Measurements from ENCODE around the gene PCNX2. TPM values are rescaled to one million over a fixed set of nuclear protein-coding genes. Genes with fewer than 3 reads are reported as not detected.

PCNX2 gene
- total and polyA plus RNA-seq, 2 experiments from 2014 or later = 42.9 to 88.3 TPM

DNA sequence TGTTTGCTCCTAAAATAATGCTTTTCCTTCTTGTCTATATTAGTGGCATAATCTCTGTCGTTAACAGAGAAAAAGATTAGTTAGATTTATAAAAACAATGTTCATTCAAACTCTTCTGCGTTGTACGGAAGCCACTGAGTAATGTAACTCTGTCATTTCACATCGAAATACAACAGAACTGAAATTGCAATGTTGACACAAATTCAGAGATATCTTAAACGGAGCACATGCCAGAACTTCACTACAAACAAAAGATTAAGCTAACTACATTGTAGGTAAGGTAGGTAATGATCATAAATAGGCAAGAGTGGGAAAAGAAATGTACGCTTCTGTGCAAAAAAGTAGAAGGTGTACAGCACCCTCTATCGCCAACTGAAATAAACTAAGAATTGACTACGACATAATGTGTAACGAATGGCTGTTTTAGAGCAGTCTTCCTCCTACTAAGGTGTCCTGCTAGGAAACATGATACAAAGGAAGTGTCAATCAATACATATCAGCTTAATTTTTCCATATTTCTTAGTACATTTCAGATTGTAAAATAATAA is 56.6 kb downstream of the PCNX2 start (continued):
- TF ChIP-seq, protein P1, sequence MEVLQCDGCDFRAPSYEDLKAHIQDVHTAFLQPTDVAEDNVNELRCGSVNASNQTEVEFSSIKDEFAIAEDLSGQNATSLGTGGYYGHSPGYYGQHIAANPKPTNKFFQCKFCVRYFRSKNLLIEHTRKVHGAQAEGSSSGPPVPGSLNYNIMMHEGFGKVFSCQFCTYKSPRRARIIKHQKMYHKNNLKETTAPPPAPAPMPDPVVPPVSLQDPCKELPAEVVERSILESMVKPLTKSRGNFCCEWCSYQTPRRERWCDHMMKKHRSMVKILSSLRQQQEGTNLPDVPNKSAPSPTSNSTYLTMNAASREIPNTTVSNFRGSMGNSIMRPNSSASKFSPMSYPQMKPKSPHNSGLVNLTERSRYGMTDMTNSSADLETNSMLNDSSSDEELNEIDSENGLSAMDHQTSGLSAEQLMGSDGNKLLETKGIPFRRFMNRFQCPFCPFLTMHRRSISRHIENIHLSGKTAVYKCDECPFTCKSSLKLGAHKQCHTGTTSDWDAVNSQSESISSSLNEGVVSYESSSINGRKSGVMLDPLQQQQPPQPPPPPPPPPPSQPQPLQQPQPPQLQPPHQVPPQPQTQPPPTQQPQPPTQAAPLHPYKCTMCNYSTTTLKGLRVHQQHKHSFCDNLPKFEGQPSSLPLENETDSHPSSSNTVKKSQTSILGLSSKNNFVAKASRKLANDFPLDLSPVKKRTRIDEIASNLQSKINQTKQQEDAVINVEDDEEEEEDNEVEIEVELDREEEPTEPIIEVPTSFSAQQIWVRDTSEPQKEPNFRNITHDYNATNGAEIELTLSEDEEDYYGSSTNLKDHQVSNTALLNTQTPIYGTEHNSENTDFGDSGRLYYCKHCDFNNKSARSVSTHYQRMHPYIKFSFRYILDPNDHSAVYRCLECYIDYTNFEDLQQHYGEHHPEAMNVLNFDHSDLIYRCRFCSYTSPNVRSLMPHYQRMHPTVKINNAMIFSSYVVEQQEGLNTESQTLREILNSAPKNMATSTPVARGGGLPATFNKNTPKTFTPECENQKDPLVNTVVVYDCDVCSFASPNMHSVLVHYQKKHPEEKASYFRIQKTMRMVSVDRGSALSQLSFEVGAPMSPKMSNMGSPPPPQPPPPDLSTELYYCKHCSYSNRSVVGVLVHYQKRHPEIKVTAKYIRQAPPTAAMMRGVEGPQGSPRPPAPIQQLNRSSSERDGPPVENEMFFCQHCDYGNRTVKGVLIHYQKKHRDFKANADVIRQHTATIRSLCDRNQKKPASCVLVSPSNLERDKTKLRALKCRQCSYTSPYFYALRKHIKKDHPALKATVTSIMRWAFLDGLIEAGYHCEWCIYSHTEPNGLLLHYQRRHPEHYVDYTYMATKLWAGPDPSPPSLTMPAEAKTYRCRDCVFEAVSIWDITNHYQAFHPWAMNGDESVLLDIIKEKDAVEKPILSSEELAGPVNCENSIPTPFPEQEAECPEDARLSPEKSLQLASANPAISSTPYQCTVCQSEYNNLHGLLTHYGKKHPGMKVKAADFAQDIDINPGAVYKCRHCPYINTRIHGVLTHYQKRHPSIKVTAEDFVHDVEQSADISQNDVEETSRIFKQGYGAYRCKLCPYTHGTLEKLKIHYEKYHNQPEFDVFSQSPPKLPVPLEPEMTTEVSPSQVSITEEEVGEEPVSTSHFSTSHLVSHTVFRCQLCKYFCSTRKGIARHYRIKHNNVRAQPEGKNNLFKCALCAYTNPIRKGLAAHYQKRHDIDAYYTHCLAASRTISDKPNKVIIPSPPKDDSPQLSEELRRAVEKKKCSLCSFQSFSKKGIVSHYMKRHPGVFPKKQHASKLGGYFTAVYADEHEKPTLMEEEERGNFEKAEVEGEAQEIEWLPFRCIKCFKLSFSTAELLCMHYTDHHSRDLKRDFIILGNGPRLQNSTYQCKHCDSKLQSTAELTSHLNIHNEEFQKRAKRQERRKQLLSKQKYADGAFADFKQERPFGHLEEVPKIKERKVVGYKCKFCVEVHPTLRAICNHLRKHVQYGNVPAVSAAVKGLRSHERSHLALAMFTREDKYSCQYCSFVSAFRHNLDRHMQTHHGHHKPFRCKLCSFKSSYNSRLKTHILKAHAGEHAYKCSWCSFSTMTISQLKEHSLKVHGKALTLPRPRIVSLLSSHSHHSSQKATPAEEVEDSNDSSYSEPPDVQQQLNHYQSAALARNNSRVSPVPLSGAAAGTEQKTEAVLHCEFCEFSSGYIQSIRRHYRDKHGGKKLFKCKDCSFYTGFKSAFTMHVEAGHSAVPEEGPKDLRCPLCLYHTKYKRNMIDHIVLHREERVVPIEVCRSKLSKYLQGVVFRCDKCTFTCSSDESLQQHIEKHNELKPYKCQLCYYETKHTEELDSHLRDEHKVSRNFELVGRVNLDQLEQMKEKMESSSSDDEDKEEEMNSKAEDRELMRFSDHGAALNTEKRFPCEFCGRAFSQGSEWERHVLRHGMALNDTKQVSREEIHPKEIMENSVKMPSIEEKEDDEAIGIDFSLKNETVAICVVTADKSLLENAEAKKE (CRISPR knock-in tag; IDR thresholded peaks at IDR 0.05) = no peak
- TF ChIP-seq STAT1 (IDR thresholded peaks at IDR 0.05; ENCODE audit: unreplicated experiment) (no peak), NANOG (IDR thresholded peaks at IDR 0.05; ENCODE audit: borderline replicate concordance) (no peak), EZH2phosphoT487 (IDR thresholded peaks at IDR 0.05; ENCODE audit: unreplicated experiment) (no peak)

DNA sequence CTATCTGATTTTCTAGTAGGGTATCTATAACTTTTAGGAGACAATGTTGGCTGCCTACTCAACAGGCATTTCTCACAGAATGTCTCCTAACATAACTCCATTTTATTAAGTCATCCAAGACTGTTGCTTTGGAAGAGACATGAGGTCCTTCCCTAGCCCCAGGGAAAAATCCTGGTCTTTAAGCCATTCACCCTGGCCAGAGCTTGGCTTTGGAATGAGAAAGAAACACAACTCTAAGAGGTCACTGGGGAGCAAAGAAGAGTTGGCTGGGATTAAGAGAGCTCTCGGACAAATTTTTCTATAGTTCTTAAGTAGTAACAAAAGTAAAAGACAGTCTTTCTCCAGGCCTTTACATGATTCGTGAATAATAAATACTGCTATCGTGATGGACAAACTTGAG is 57.9 kb downstream of the PCNX2 start:
- H3F3A ChIP-seq (replicated peaks; ENCODE audit: low read depth) = no peaks in the 10 kb centered on the region
- H4K20me1 ChIP-seq (replicated peaks; ENCODE audit: insufficient read depth) = peaks cover 3% of the 10 kb centered on the region
- Mint-ChIP-seq H3K36me3 (ENCODE audit: low read depth) (peaks cover 62% of the 10 kb centered on the region), H3K4me3 (no peak overlapping the region), H3K9me3 (no peaks in the 10 kb centered on the region), H3K27ac (peak overlapping the region; percentile 53; the same call in 1 of the 2 replicates), H3K4me1 (peaks cover 7% of the 10 kb centered on the region; the same call in 2 of the 3 replicates), H3K27me3 (ENCODE audit: insufficient read depth, low read depth, poor library complexity) (peaks cover 1% of the 10 kb centered on the region)
- no peaks in the 10 kb centered on the region for H3K27me3 ChIP-seq (ENCODE audit: insufficient read depth)
- DNase-seq (ENCODE audit: low spot score) (no peak), ATAC-seq (no peak)
- no peaks in the 10 kb centered on the region for H3K4me1 ChIP-seq (ENCODE audit: insufficient read depth)
- no peak overlapping the region for H3K27ac ChIP-seq (ENCODE audit: low read depth)
- H3K4me2 ChIP-seq = no peak overlapping the region
- H3K9me2 ChIP-seq (ENCODE audit: insufficient read depth) = no peaks in the 10 kb centered on the region
- H2AFZ ChIP-seq = no peak overlapping the region
- peaks cover 27% of the 10 kb centered on the region; the same call in 1 of the 2 replicates for H3K36me3 ChIP-seq (ENCODE audit: insufficient read depth)
- no peaks in the 10 kb centered on the region for H3K79me2 ChIP-seq (replicated peaks; ENCODE audit: insufficient read depth)
- no peak overlapping the region for H3K4me3 ChIP-seq
- TF ChIP-seq EZH2 (IDR thresholded peaks at IDR 0.05; ENCODE audit: low read depth, unreplicated experiment) (no peak), ZNF114 (CRISPR knock-in tag; IDR thresholded peaks at IDR 0.05) (no peak), STAT1 (IDR thresholded peaks at IDR 0.05; ENCODE audit: unreplicated experiment) (no peak), CREB1 (CRISPR knock-in tag; IDR thresholded peaks at IDR 0.05; ENCODE audit: low read depth) (no peak), JUNB (IDR thresholded peaks at IDR 0.05; ENCODE audit: unreplicated experiment) (no peak)
- TF ChIP-seq, protein P2, sequence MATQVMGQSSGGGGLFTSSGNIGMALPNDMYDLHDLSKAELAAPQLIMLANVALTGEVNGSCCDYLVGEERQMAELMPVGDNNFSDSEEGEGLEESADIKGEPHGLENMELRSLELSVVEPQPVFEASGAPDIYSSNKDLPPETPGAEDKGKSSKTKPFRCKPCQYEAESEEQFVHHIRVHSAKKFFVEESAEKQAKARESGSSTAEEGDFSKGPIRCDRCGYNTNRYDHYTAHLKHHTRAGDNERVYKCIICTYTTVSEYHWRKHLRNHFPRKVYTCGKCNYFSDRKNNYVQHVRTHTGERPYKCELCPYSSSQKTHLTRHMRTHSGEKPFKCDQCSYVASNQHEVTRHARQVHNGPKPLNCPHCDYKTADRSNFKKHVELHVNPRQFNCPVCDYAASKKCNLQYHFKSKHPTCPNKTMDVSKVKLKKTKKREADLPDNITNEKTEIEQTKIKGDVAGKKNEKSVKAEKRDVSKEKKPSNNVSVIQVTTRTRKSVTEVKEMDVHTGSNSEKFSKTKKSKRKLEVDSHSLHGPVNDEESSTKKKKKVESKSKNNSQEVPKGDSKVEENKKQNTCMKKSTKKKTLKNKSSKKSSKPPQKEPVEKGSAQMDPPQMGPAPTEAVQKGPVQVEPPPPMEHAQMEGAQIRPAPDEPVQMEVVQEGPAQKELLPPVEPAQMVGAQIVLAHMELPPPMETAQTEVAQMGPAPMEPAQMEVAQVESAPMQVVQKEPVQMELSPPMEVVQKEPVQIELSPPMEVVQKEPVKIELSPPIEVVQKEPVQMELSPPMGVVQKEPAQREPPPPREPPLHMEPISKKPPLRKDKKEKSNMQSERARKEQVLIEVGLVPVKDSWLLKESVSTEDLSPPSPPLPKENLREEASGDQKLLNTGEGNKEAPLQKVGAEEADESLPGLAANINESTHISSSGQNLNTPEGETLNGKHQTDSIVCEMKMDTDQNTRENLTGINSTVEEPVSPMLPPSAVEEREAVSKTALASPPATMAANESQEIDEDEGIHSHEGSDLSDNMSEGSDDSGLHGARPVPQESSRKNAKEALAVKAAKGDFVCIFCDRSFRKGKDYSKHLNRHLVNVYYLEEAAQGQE (IDR thresholded peaks at IDR 0.05; ENCODE audit: unreplicated experiment) = no peak
- TF ChIP-seq, protein P3, sequence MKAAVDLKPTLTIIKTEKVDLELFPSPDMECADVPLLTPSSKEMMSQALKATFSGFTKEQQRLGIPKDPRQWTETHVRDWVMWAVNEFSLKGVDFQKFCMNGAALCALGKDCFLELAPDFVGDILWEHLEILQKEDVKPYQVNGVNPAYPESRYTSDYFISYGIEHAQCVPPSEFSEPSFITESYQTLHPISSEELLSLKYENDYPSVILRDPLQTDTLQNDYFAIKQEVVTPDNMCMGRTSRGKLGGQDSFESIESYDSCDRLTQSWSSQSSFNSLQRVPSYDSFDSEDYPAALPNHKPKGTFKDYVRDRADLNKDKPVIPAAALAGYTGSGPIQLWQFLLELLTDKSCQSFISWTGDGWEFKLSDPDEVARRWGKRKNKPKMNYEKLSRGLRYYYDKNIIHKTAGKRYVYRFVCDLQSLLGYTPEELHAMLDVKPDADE (IDR thresholded peaks at IDR 0.05) = no peak
